ENCODE results near the gene MARCHF3.

DNA sequence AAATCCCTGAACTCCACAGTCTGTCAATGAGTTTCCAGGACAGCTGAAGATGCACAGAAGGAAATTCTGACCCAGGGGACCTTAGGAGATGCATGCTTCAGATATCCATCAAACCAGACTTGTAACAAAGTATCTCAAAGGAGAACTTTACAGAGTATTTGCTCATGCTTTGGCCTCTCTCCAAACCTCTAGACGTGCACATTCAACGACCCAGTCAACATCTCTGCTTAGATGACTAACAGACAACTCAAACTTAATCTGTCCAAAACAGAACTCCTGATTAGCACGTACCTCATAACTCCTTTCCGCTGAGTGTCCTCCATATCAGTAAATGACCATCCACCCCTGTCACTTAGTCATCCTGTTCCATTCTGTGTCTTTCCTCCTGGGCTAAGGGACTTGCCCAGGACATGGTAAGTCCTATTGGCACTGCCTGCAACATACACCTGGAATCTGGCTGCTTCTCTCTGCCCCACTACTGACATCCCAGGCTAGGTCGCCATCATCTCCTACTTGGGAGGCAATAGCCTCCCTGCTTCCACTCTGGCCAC lies 146.0 kb downstream of the MARCHF3 start:
- TF ChIP-seq, protein P1, sequence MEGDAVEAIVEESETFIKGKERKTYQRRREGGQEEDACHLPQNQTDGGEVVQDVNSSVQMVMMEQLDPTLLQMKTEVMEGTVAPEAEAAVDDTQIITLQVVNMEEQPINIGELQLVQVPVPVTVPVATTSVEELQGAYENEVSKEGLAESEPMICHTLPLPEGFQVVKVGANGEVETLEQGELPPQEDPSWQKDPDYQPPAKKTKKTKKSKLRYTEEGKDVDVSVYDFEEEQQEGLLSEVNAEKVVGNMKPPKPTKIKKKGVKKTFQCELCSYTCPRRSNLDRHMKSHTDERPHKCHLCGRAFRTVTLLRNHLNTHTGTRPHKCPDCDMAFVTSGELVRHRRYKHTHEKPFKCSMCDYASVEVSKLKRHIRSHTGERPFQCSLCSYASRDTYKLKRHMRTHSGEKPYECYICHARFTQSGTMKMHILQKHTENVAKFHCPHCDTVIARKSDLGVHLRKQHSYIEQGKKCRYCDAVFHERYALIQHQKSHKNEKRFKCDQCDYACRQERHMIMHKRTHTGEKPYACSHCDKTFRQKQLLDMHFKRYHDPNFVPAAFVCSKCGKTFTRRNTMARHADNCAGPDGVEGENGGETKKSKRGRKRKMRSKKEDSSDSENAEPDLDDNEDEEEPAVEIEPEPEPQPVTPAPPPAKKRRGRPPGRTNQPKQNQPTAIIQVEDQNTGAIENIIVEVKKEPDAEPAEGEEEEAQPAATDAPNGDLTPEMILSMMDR (IDR thresholded peaks at IDR 0.05; ENCODE audit: insufficient read depth, low read depth, low read length): no peak
- TF ChIP-seq EZH2 (IDR thresholded peaks at IDR 0.05; ENCODE audit: insufficient read depth, low read length): no peak
